Caco-2 (cell line): ENCODE data around the gene STX5. TPM values are rescaled to one million over a fixed set of nuclear protein-coding genes. Genes with fewer than 3 reads are reported as not detected.

ENCODE experiments used
- BruUV-seq: library from RNA; stranded (reverse); fragments of 400-500 nt; replicated peaks from 2 replicates; lab custom pipeline; 2021; lab: Mats Ljungman, UMichigan
- CTCF ChIA-PET: fragments of 300-600 bp; sonication (Branson Sonifier 250); formaldehyde crosslinking; loops from one replicate; lab custom pipeline; 2022; ENCODE audit warnings: antibody characterized with exemption; lab: Charles Lee
- POLR2A ChIA-PET: fragments of 300-600 bp; sonication (Branson Sonifier 250); formaldehyde crosslinking; loops from one replicate; lab custom pipeline; 2022; ENCODE audit warnings: antibody characterized with exemption; lab: Charles Lee
- DNase-seq, 2 experiments: peaks; one replicate each; pipeline versions ENCODE4 v3.0.0 to v3.0.0-alpha.2; 2020 to 2022
- H3K27me3 ChIP-seq: replicated peaks from 2 replicates; pipeline ENCODE4 v1.6.0; 2011; ENCODE audit warnings: low read length; ENCODE audit not compliant: control insufficient read depth, insufficient read depth
- H3K36me3 ChIP-seq: 2 replicates; pipeline ENCODE4 v1.5.1; 2011; ENCODE audit warnings: low read length; ENCODE audit not compliant: control insufficient read depth, insufficient read depth
- H3K4me1 ChIP-seq: fragments of 250-450 bp; sonication (Bioruptor Pico); 2 replicates; pipeline ENCODE4 v1.5.1; 2020; ENCODE audit warnings: mild to moderate bottlenecking
- H3K4me3 ChIP-seq: 2 replicates; pipeline ENCODE4 v1.5.1; 2011; ENCODE audit warnings: low read depth, mild to moderate bottlenecking, control low read depth, low read length
- H3K9me3 ChIP-seq: fragments of 250-450 bp; sonication (Bioruptor Pico); 2 replicates; pipeline ENCODE4 v1.5.1; 2020; ENCODE audit warnings: mild to moderate bottlenecking, moderate library complexity
- H3K27ac Mint-ChIP-seq: one replicate; pipeline ENCODE4 v1.8.0; 2022; ENCODE audit warnings: mixed read lengths; ENCODE audit not compliant: unreplicated experiment
- H3K27me3 Mint-ChIP-seq: one replicate; pipeline ENCODE4 v1.8.0; 2022; ENCODE audit warnings: mixed read lengths; ENCODE audit not compliant: insufficient read depth, unreplicated experiment
- H3K36me3 Mint-ChIP-seq: one replicate; pipeline ENCODE4 v1.8.0; 2022; ENCODE audit warnings: mild to moderate bottlenecking, mixed read lengths; ENCODE audit not compliant: insufficient read depth, unreplicated experiment
- H3K4me1 Mint-ChIP-seq: one replicate; pipeline ENCODE4 v1.8.0; 2022; ENCODE audit warnings: low read depth, mixed read lengths; ENCODE audit not compliant: unreplicated experiment
- H3K4me3 Mint-ChIP-seq: one replicate; pipeline ENCODE4 v1.8.0; 2022; ENCODE audit warnings: mild to moderate bottlenecking, moderate library complexity, mixed read lengths; ENCODE audit not compliant: unreplicated experiment
- H3K9me3 Mint-ChIP-seq: one replicate; pipeline ENCODE4 v1.8.0; 2022; ENCODE audit warnings: mixed read lengths; ENCODE audit not compliant: unreplicated experiment
- CTCF ChIP-seq, 2 experiments: fragments of 200-600 bp in 1 of 2; IDR thresholded peaks; 1 replicate in 1 of 2; 2 replicates in 1 of 2; pipeline versions ENCODE4 v1.5.1 to v1.8.0; 2011 to 2022; ENCODE audit warnings: antibody characterized with exemption in 1 of 2, control low read depth in 1 of 2, inconsistent platforms in 1 of 2, low read depth in 1 of 2, low read length in 1 of 2, mild to moderate bottlenecking in 1 of 2, moderate library complexity in 1 of 2; ENCODE audit not compliant: insufficient read depth in 1 of 2, severe bottlenecking in 1 of 2, unreplicated experiment in 1 of 2
- intact Hi-C: fragments of 100-400 bp; cut with micrococcal nuclease; formaldehyde crosslinking; loops from one replicate; pipeline ENCODE4 v1.10.0; 2022; ENCODE audit not compliant: unreplicated experiment
- total RNA-seq: library from RNA; stranded (reverse); gene quantifications from 2 replicates; pipeline ENCODE4 v1.2.3, GENCODE V29; 2022

STX5 gene
- total RNA-seq, 1 experiment from 2014 or later: 44.2 TPM

GRCh38 chr11:62854013-62854824, 22.4 kb upstream of the STX5 start:
- peaks cover 30% of the 10 kb centered on the region for H3K4me1 Mint-ChIP-seq
- peaks cover 94% of the 10 kb centered on the region for H3K36me3 Mint-ChIP-seq
- ChIA-PET POLR2A (interaction anchor here (0.6 to 4.0 kb wide), 9 partner anchors 13 to 127 kb away, joined by 3 to 32 read pairs (median 4); partner anchors contain the start of genes HNRNPUL2, STX5, TMEM179B and ZBTB3), CTCF (no interaction called here)
- H3K4me3 ChIP-seq: peak overlapping the region; percentile 81
- BruUV-seq: no TSS peak
- H3K4me1 ChIP-seq: peaks cover 33% of the 10 kb centered on the region
- intact Hi-C loops: loop anchor here (10.0 kb wide), 1 partner anchor 129 kb away; the partner anchor contains the start of genes HNRNPUL2 and TTC9C
- no peaks in the 10 kb centered on the region for H3K27me3 Mint-ChIP-seq
- H3K36me3 ChIP-seq: peaks cover 13% of the 10 kb centered on the region
- peak overlapping the region; percentile 85 for H3K27ac Mint-ChIP-seq
- no peaks in the 10 kb centered on the region for H3K9me3 ChIP-seq
- peak overlapping the region; percentile 77 for H3K4me3 Mint-ChIP-seq
- H3K27me3 ChIP-seq: no peaks in the 10 kb centered on the region
- no peak for DNase-seq
- no peaks in the 10 kb centered on the region for H3K9me3 Mint-ChIP-seq
- TF ChIP-seq CTCF (IDR thresholded peaks at IDR 0.05; ENCODE audit: insufficient read depth in 1 of 2, low read depth in 1 of 2, low read length in 1 of 2, severe bottlenecking in 1 of 2, unreplicated experiment in 1 of 2): no peak

GRCh38 chr11:62853279-62853965, 21.6 kb upstream of the STX5 start:
- CTCF ChIA-PET: no interaction called here
- intact Hi-C loops: loop anchor here (10.0 kb wide), 1 partner anchor 129 kb away; the partner anchor contains the start of genes HNRNPUL2 and TTC9C
- peak overlapping the region; percentile 85 for H3K27ac Mint-ChIP-seq

More at GRCh38 chr11:62853279-62853965, 21.6 kb upstream of the STX5 start:
- Histone ChIP-seq H3K4me3 (peak overlapping the region; percentile 81), H3K36me3 (peaks cover 13% of the 10 kb centered on the region), H3K9me3 (no peaks in the 10 kb centered on the region), H3K4me1 (peaks cover 31% of the 10 kb centered on the region), H3K27me3 (no peaks in the 10 kb centered on the region)
- Mint-ChIP-seq H3K36me3 (peaks cover 96% of the 10 kb centered on the region), H3K27me3 (no peaks in the 10 kb centered on the region), H3K4me3 (peak overlapping the region; percentile 77), H3K9me3 (no peaks in the 10 kb centered on the region), H3K4me1 (peaks cover 26% of the 10 kb centered on the region)
- DNase-seq: no peak
- POLR2A ChIA-PET: interaction anchor here (0.9 to 1.4 kb wide), 4 partner anchors 13 to 66 kb away, joined by 3 to 8 read pairs (median 4); no protein-coding TSS in a partner anchor
- BruUV-seq: no TSS peak
- no peak for TF ChIP-seq CTCF (IDR thresholded peaks at IDR 0.05; ENCODE audit: insufficient read depth in 1 of 2, low read depth in 1 of 2, low read length in 1 of 2, severe bottlenecking in 1 of 2, unreplicated experiment in 1 of 2)
